HL-60 (cell line): ENCODE data around the gene DDI2.

ENCODE experiments used
- DNase-seq, 2 experiments: peaks; one replicate each; pipeline ENCODE4 v3.0.0-alpha.2; 2010 to 2020; ENCODE audit warnings: low read depth in 1 of 2, low spot score in 1 of 2
- H3K27ac ChIP-seq: fragments of 250-450 bp; sonication (Bioruptor Pico); replicated peaks from 2 replicates; pipeline ENCODE4 v1.5.1; 2020; ENCODE audit warnings: mild to moderate bottlenecking, moderate library complexity
- H3K27me3 ChIP-seq: fragments of 250-450 bp; sonication (Bioruptor Pico); 2 replicates; pipeline ENCODE4 v1.5.1; 2021; ENCODE audit warnings: mild to moderate bottlenecking, moderate library complexity; ENCODE audit not compliant: insufficient read depth, poor library complexity, severe bottlenecking
- H3K4me3 ChIP-seq: replicated peaks from 2 replicates; pipeline ENCODE4 v1.5.1; 2011; ENCODE audit warnings: mild to moderate bottlenecking, control low read depth, low read length; ENCODE audit not compliant: insufficient read depth
- CTCF ChIP-seq: IDR thresholded peaks from one replicate; pipeline ENCODE4 v1.5.1; 2011; ENCODE audit warnings: low read length, control low read depth, inconsistent platforms; ENCODE audit not compliant: insufficient read depth
- GABPA ChIP-seq: IDR thresholded peaks from 2 replicates; pipeline ENCODE4 v1.6.1; 2012; ENCODE audit warnings: low read depth
- POLR2AphosphoS5 ChIP-seq: IDR thresholded peaks from 2 replicates; pipeline ENCODE4 v1.6.1; 2012; ENCODE audit warnings: low read depth
- SPI1 ChIP-seq: IDR thresholded peaks from 2 replicates; pipeline ENCODE4 v1.6.1; 2012; ENCODE audit warnings: low read depth, mild to moderate bottlenecking, borderline replicate concordance
- TF ChIP-seq, protein P1 (sequence below): IDR thresholded peaks from 2 replicates; pipeline ENCODE4 v1.6.1; 2012; ENCODE audit warnings: low read depth; ENCODE audit not compliant: insufficient replicate concordance

The DDI2 gene

DNA sequence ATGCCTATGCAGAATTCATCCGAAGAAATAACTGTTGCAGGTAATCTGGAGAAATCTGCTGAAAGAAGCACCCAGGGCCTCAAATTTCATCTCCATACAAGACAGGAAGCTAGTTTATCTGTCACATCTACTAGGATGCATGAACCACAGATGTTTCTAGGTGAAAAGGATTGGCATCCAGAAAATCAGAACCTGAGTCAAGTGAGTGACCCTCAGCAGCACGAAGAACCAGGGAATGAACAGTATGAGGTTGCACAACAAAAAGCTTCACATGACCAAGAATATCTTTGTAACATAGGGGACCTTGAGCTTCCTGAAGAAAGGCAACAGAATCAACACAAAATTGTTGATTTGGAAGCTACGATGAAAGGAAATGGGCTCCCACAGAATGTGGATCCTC is 42.9 kb downstream of the DDI2 start:
- Histone ChIP-seq H3K27me3 (no peaks in the 10 kb centered on the region), H3K27ac (no peak overlapping the region), H3K4me3 (no peak overlapping the region)
- no peak for DNase-seq
- TF ChIP-seq POLR2AphosphoS5 (no peak), GABPA (no peak), CTCF (no peak), SPI1 (no peak)
- TF ChIP-seq, protein P1, sequence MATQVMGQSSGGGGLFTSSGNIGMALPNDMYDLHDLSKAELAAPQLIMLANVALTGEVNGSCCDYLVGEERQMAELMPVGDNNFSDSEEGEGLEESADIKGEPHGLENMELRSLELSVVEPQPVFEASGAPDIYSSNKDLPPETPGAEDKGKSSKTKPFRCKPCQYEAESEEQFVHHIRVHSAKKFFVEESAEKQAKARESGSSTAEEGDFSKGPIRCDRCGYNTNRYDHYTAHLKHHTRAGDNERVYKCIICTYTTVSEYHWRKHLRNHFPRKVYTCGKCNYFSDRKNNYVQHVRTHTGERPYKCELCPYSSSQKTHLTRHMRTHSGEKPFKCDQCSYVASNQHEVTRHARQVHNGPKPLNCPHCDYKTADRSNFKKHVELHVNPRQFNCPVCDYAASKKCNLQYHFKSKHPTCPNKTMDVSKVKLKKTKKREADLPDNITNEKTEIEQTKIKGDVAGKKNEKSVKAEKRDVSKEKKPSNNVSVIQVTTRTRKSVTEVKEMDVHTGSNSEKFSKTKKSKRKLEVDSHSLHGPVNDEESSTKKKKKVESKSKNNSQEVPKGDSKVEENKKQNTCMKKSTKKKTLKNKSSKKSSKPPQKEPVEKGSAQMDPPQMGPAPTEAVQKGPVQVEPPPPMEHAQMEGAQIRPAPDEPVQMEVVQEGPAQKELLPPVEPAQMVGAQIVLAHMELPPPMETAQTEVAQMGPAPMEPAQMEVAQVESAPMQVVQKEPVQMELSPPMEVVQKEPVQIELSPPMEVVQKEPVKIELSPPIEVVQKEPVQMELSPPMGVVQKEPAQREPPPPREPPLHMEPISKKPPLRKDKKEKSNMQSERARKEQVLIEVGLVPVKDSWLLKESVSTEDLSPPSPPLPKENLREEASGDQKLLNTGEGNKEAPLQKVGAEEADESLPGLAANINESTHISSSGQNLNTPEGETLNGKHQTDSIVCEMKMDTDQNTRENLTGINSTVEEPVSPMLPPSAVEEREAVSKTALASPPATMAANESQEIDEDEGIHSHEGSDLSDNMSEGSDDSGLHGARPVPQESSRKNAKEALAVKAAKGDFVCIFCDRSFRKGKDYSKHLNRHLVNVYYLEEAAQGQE: no peak

DNA sequence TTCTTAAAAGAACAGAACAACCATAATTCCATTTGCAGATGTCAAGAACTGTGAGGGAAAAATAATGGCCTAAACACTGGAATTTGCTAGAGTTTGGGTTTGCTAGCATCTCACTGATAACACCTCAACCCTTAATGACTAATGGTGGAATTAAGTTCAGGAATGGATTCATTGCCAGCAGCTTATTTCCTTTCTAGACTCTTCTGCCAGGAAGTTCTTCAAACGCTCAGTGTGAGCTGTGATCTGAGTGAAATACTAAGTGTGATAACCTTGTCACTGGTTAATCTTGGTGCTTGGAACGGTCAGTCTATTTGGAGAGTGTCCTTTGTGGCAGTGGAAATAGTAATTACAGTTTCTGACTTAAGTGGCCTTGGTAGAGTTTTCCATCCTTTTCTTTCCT is 45.2 kb downstream of the DDI2 start:
- Histone ChIP-seq H3K27me3 (no peaks in the 10 kb centered on the region), H3K27ac (no peak overlapping the region), H3K4me3 (no peak overlapping the region)
- DNase-seq: no peak
- no peak for TF ChIP-seq GABPA
- no peak for TF ChIP-seq POLR2AphosphoS5
- TF ChIP-seq SPI1: no peak
- TF ChIP-seq, protein P1: no peak
- no peak for TF ChIP-seq CTCF

DNA sequence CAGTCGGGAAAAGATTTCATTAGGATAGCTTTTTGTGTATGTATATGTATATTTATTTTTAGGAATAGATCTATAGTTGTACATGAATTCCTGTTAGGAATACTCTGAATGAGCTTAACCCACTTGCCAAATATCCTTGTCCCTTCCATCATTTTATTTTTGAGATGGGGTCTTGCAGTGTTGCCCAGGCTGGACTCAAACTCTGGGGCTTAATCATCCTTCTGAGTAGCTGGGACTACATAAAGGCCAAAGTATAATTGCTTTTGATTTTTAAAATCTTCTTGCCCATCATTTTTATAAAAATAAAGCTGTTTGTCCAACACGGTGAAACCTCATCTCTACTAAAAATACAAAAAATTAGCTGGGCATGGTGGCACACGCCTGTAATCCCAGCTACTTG is 46.7 kb downstream of the DDI2 start:
- no peak overlapping the region for H3K4me3 ChIP-seq
- no peak for DNase-seq
- H3K27ac ChIP-seq: no peak overlapping the region
- TF ChIP-seq SPI1: no peak
- no peak for TF ChIP-seq GABPA
- TF ChIP-seq CTCF: no peak
- TF ChIP-seq, protein P1: no peak
- TF ChIP-seq POLR2AphosphoS5: no peak
- H3K27me3 ChIP-seq: no peaks in the 10 kb centered on the region
